Gastrocnemius medialis (tissue), 4 donors: ENCODE data around the gene FNDC3B.
"Not testable (repeated sequence)": the region's sequence is repeated elsewhere in the genome, so short reads cannot be mapped to it uniquely, and the experiment has no call there.

ENCODE experiments used
- POLR2A ChIP-seq, 2 donors: fragments of 450-650 bp; IDR thresholded peaks; one replicate each; pipeline ENCODE4 v1.6.1; 2017; ENCODE audit warnings: antibody characterized with exemption in 2 of 2, mild to moderate bottlenecking in 2 of 2, moderate library complexity in 2 of 2
- TF ChIP-seq, protein P1 (sequence below), 5 experiments: fragments of 450-650 bp in 3 of 5; fragments of 200-600 bp in 2 of 5; sonication (generic) in 2 of 5; IDR thresholded peaks in 4 of 5; conservative IDR thresholded peaks in 1 of 5; 1 replicate in 4 of 5; 2 replicates in 1 of 5; pipeline ENCODE4 v1.5.1; 2016 to 2019; ENCODE audit warnings: antibody characterized with exemption in 5 of 5, mild to moderate bottlenecking in 3 of 5, moderate library complexity in 3 of 5

DNA sequence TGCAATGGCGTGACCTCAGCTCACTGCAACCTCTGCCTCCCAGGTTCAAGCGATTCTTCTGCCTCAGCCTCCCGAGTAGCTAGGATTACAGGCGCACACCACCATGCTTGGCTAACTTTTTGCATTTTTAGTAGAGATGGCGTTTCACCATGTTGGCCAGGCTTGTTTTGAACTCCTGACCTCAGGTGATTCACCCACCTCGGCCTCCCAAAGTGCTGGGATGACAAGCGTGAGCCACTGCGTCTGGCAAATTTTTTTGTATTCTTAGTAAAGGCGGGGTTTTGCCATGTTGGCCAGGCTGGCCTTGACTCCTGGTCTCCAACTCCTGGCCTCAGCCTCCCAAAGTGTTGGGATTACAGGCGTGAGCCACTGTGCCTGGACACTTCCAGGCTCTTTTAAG, 215.9 kb downstream of the FNDC3B start:
- TF ChIP-seq, protein P1, sequence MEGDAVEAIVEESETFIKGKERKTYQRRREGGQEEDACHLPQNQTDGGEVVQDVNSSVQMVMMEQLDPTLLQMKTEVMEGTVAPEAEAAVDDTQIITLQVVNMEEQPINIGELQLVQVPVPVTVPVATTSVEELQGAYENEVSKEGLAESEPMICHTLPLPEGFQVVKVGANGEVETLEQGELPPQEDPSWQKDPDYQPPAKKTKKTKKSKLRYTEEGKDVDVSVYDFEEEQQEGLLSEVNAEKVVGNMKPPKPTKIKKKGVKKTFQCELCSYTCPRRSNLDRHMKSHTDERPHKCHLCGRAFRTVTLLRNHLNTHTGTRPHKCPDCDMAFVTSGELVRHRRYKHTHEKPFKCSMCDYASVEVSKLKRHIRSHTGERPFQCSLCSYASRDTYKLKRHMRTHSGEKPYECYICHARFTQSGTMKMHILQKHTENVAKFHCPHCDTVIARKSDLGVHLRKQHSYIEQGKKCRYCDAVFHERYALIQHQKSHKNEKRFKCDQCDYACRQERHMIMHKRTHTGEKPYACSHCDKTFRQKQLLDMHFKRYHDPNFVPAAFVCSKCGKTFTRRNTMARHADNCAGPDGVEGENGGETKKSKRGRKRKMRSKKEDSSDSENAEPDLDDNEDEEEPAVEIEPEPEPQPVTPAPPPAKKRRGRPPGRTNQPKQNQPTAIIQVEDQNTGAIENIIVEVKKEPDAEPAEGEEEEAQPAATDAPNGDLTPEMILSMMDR (IDR thresholded peaks at IDR 0.05 in 4 of 5, conservative IDR thresholded peaks at IDR 0.05 in 1 of 5), result not testable (repeated sequence)
- TF ChIP-seq POLR2A (IDR thresholded peaks at IDR 0.05), result not testable (repeated sequence)
